Measurements from ENCODE around the gene WDR81.
A peak's percentile ranks its signal among the peaks of the same experiment; 100 is the strongest.

The WDR81 gene

GRCh38 chr17:1755827-1756262 is 31.3 kb downstream of the WDR81 start:
- Histone ChIP-seq H3K27me3 (ENCODE audit: insufficient read depth, poor library complexity, severe bottlenecking) (no peaks in the 10 kb centered on the region), H3K4me3 (replicated peaks; ENCODE audit: insufficient read depth, low read length) (no peak overlapping the region), H3K27ac (replicated peaks) (no peak overlapping the region)
- no peak for DNase-seq (ENCODE audit: low read depth in 1 of 2, low spot score in 1 of 2)
- TF ChIP-seq POLR2AphosphoS5 (IDR thresholded peaks at IDR 0.05; ENCODE audit: low read depth) (no peak), GABPA (IDR thresholded peaks at IDR 0.05; ENCODE audit: low read depth) (no peak), REST (IDR thresholded peaks at IDR 0.05; ENCODE audit: insufficient replicate concordance, low read depth) (no peak), SPI1 (IDR thresholded peaks at IDR 0.05; ENCODE audit: borderline replicate concordance, low read depth) (no peak)

GRCh38 chr17:1758807-1759206 is 34.3 kb downstream of the WDR81 start:
- no peak overlapping the region for H3K27ac ChIP-seq (replicated peaks)
- TF ChIP-seq SPI1 (IDR thresholded peaks at IDR 0.05; ENCODE audit: borderline replicate concordance, low read depth) (no peak; the same call in 1 of the 2 replicates), POLR2AphosphoS5 (IDR thresholded peaks at IDR 0.05; ENCODE audit: low read depth) (no peak), CTCF (IDR thresholded peaks at IDR 0.05; ENCODE audit: insufficient read depth, low read length) (no peak), GABPA (IDR thresholded peaks at IDR 0.05; ENCODE audit: low read depth) (no peak), REST (IDR thresholded peaks at IDR 0.05; ENCODE audit: insufficient replicate concordance, low read depth) (no peak)
- peak in 1 of 2 experiments; percentile 49 for DNase-seq (ENCODE audit: low read depth in 1 of 2, low spot score in 1 of 2)
- no peaks in the 10 kb centered on the region for H3K27me3 ChIP-seq (ENCODE audit: insufficient read depth, poor library complexity, severe bottlenecking)
- no peak overlapping the region for H3K4me3 ChIP-seq (replicated peaks; ENCODE audit: insufficient read depth, low read length)

GRCh38 chr17:1759529-1759928 is 35.0 kb downstream of the WDR81 start:
- DNase-seq (ENCODE audit: low read depth in 1 of 2, low spot score in 1 of 2): no peak
- Histone ChIP-seq H3K27me3 (ENCODE audit: insufficient read depth, poor library complexity, severe bottlenecking) (no peaks in the 10 kb centered on the region), H3K27ac (replicated peaks) (no peak overlapping the region), H3K4me3 (replicated peaks; ENCODE audit: insufficient read depth, low read length) (no peak overlapping the region)
- TF ChIP-seq REST (IDR thresholded peaks at IDR 0.05; ENCODE audit: insufficient replicate concordance, low read depth) (no peak), POLR2AphosphoS5 (IDR thresholded peaks at IDR 0.05; ENCODE audit: low read depth) (no peak), SPI1 (IDR thresholded peaks at IDR 0.05; ENCODE audit: borderline replicate concordance, low read depth) (no peak), GABPA (IDR thresholded peaks at IDR 0.05; ENCODE audit: low read depth) (no peak), CTCF (IDR thresholded peaks at IDR 0.05; ENCODE audit: insufficient read depth, low read length) (no peak)
